Duodenal mucosa (tissue), 2 donors: ENCODE results near the gene LRRC3B.

Experiments used
- H3K27ac ChIP-seq: one replicate; pipeline ENCODE4 v1.7.0; 2013; ENCODE audit warnings: low read depth, low read length
- H3K27me3 ChIP-seq, 2 donors: one replicate each; pipeline ENCODE4 v1.7.0; 2013; ENCODE audit warnings: low read length in 2 of 2, control low read depth in 1 of 2; ENCODE audit not compliant: insufficient read depth in 2 of 2, control insufficient read depth in 1 of 2
- H3K36me3 ChIP-seq, 2 donors: one replicate each; pipeline ENCODE4 v1.7.0; 2013; ENCODE audit warnings: low read length in 2 of 2, control low read depth in 1 of 2; ENCODE audit not compliant: insufficient read depth in 2 of 2, control insufficient read depth in 1 of 2
- H3K4me1 ChIP-seq, 2 donors: one replicate each; pipeline ENCODE4 v1.7.0; 2013; ENCODE audit warnings: low read length in 2 of 2, control low read depth in 1 of 2; ENCODE audit not compliant: insufficient read depth in 2 of 2, control insufficient read depth in 1 of 2
- H3K4me3 ChIP-seq, 2 donors: one replicate each; pipeline ENCODE4 v1.7.0; 2013; ENCODE audit warnings: low read length in 2 of 2, low read depth in 1 of 2
- H3K9ac ChIP-seq, 2 donors: one replicate each; pipeline ENCODE4 v1.7.0; 2013; ENCODE audit warnings: low read length in 2 of 2, low read depth in 1 of 2
- H3K9me3 ChIP-seq, 2 donors: one replicate each; pipeline ENCODE4 v1.7.0; 2013; ENCODE audit warnings: low read length in 2 of 2, control low read depth in 1 of 2; ENCODE audit not compliant: control insufficient read depth in 1 of 2

Gene LRRC3B

DNA sequence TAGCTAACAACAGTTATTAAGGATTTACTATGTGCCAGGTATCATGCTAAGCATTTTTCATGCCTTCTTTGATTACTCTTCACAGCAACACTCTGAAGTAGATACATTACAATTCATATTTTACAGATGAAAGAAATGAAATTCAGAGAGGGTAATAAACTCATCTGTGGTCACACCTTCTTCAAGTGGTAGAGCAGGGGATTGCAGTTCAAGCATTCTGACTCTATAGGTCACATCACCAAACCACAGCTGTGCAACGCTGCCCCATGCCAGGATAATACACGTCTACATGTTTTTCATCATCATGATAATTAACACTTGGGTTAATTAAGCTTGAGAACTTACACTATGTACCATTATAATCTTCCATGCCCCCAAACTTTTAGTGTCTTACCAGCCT, 98.5 kb downstream of the LRRC3B start:
- H3K4me3 ChIP-seq, result no peak overlapping the region
- no peak overlapping the region for H3K27ac ChIP-seq
- no peak overlapping the region for H3K9ac ChIP-seq
- no peaks in the 10 kb centered on the region for H3K27me3 ChIP-seq
- no peaks in the 10 kb centered on the region for H3K36me3 ChIP-seq
- no peaks in the 10 kb centered on the region for H3K4me1 ChIP-seq
- peaks cover 0 to 4% of the 10 kb centered on the region in 2 donors for H3K9me3 ChIP-seq

DNA sequence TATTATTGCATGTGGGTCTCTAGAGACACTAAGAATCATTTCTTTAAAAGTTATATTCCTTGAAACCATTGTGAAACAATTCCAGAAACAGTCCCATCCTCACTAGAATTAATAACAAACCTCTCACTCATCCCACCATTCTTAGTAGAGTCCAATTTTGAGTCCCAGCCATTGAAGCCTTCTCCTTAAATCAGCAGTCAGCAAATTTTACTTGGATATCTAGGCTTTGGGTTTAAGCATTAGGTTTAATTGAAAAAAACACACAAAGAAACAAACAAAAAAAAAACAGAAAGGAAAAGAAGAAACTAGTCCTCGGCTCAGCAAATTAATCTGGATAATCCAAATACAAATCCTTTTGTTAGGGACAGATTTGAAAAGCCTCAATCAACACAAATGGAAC, 109.3 kb downstream of the LRRC3B start:
- Histone ChIP-seq H3K27me3 (no peaks in the 10 kb centered on the region), H3K4me3 (no peak overlapping the region), H3K27ac (no peak overlapping the region), H3K9ac (no peak overlapping the region), H3K36me3 (no peaks in the 10 kb centered on the region), H3K9me3 (peaks cover 0 to 5% of the 10 kb centered on the region in 2 donors), H3K4me1 (no peaks in the 10 kb centered on the region)

DNA sequence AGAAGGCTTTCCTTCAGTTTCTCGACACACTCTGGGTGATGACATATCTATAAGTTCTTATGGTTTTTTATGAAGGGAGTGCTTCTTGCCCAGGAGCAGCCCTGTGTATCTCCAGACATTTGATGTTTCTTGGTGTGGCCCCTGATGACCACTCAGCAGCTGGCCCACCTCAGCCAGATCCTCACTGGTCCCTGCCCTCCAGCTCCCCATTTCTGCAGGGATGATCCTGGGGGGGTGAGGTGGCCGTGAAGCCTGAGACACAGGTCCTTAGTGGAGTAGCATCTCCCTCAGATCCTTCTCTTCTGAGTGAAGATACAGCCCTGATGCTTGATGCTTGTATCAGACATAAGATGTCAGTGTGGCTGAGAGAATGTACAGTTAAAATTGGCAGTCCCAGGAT, 127.7 kb downstream of the LRRC3B start:
- Histone ChIP-seq H3K9me3 (peaks cover 1 to 4% of the 10 kb centered on the region in 2 donors), H3K4me1 (no peaks in the 10 kb centered on the region), H3K27me3 (no peaks in the 10 kb centered on the region), H3K27ac (no peak overlapping the region), H3K4me3 (no peak overlapping the region), H3K36me3 (no peaks in the 10 kb centered on the region), H3K9ac (no peak overlapping the region)

DNA sequence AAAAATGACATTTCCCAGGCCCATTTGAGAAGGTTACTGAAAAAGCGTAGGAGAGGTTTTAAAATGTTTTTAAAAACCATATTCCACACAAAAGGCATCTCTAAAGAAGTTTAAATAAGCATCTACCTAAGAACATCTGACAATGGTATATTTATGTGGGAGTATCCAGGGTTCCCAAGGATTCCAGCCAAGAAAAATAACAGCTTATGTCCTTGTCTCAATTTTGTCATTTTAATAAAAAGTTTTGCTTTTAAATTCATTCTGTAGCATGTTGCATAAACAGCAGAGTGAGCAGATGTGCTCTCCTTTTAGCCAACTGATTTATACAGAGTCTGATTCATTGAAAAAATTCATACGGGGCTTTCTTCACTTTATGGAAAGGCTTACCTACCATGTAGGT, 129.9 kb downstream of the LRRC3B start:
- Histone ChIP-seq H3K4me1 (no peaks in the 10 kb centered on the region), H3K36me3 (no peaks in the 10 kb centered on the region), H3K9ac (no peak overlapping the region), H3K4me3 (no peak overlapping the region), H3K9me3 (peaks cover 4 to 6% of the 10 kb centered on the region in 2 donors), H3K27me3 (no peaks in the 10 kb centered on the region), H3K27ac (no peak overlapping the region)

DNA sequence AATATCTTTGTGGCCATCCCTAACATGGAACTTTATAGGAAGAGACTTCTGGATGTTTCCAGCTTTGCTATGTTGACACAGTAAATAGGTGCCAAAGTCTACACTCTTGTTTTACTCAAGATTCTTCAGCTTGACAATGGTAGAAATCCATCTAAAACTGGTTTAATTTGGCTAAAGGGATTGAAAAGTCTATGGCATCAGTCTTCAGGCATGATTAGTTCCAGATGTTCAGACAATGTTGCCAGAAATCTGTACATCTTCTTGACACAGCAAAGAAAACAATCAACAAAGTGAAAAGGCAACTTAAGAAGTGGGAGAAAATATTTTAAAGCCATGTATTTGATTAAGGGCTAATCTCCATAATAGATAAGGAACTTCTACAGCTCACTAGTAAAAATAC, 130.5 kb downstream of the LRRC3B start:
- H3K9ac ChIP-seq, result no peak overlapping the region
- H3K36me3 ChIP-seq, result no peaks in the 10 kb centered on the region
- no peaks in the 10 kb centered on the region for H3K4me1 ChIP-seq
- peaks cover 4 to 6% of the 10 kb centered on the region in 2 donors for H3K9me3 ChIP-seq
- H3K4me3 ChIP-seq, result no peak overlapping the region
- H3K27me3 ChIP-seq, result no peaks in the 10 kb centered on the region
- H3K27ac ChIP-seq, result no peak overlapping the region

DNA sequence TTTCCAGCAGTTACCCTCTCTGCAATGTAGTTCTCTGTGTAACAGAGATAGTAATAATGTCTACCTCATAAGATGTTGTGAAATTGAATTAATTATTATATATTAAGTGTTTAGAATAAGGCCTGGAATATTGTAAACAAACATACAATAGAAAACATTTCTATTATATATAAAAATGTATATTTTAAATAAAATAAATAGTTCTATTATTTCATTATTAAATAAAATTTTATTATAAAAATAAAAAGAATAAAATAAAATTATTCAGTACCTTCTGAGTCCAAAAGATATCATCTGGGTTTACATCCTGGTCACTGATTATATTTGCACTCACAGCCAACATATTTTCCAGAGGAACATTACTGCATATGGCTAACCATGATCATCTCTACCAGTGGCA, 135.4 kb downstream of the LRRC3B start:
- Histone ChIP-seq H3K9ac (no peak overlapping the region), H3K27ac (no peak overlapping the region), H3K4me1 (no peaks in the 10 kb centered on the region), H3K27me3 (no peaks in the 10 kb centered on the region), H3K9me3 (peaks cover 2 to 12% of the 10 kb centered on the region in 2 donors), H3K4me3 (no peak overlapping the region), H3K36me3 (no peaks in the 10 kb centered on the region)
